Subcutaneous abdominal adipose tissue (tissue), 5 donors: ENCODE measurements around the gene ATXN7L3B.

ENCODE experiments used
- H3K27ac ChIP-seq: one replicate; pipeline ENCODE4 v1.7.0; 2013; ENCODE audit warnings: low read depth, mild to moderate bottlenecking, inconsistent platforms, low read length, moderate library complexity
- H3K27me3 ChIP-seq, 5 donors: one replicate each; pipeline ENCODE4 v1.7.0; 2013; ENCODE audit warnings: low read length in 5 of 5, inconsistent platforms in 1 of 5; ENCODE audit not compliant: control insufficient read depth in 5 of 5, insufficient read depth in 4 of 5
- H3K36me3 ChIP-seq, 5 donors: one replicate each; pipeline ENCODE4 v1.7.0; 2013; ENCODE audit warnings: low read length in 5 of 5; ENCODE audit not compliant: control insufficient read depth in 5 of 5, insufficient read depth in 5 of 5
- H3K4me1 ChIP-seq, 5 donors: one replicate each; pipeline ENCODE4 v1.7.0; 2013; ENCODE audit warnings: low read length in 5 of 5, mild to moderate bottlenecking in 3 of 5, moderate library complexity in 1 of 5; ENCODE audit not compliant: control insufficient read depth in 5 of 5, insufficient read depth in 5 of 5
- H3K4me3 ChIP-seq, 5 donors: one replicate each; pipeline ENCODE4 v1.7.0; 2013; ENCODE audit warnings: low read length in 5 of 5, low read depth in 1 of 5
- H3K9ac ChIP-seq, 5 donors: one replicate each; pipeline ENCODE4 v1.7.0; 2013; ENCODE audit warnings: low read length in 5 of 5, mild to moderate bottlenecking in 4 of 5, moderate library complexity in 3 of 5
- H3K9me3 ChIP-seq, 5 donors: one replicate each; pipeline ENCODE4 v1.7.0; 2013; ENCODE audit warnings: low read length in 5 of 5; ENCODE audit not compliant: control insufficient read depth in 5 of 5
- donor health status: healthy.
- donor health status: healthy.
- donor health status: healthy.
- donor health status: healthy.
- donor health status: healthy.

The ATXN7L3B gene

DNA sequence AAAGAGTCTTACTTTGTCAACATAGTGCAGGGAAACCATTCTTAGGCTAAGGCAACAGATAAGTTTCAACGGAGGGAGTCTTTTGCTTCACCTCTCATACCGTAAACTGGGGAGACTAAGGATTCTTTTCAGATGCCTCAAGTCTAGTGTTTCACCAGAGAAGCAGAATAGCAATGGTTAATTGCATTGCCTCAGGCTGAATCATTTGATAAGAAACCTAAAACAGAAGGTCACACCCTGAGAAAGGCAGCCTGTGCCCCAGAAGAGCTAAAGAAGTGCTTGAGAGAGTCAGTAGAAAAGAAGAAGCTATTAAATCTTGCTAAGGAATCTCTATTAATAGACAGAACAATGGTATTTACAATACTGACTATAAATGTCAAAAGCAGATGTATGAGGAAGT is 21.8 kb upstream of the ATXN7L3B start:
- Histone ChIP-seq H3K36me3 (no peaks in the 10 kb centered on the region), H3K9ac (no peak overlapping the region), H3K27me3 (peaks cover 0 to 2% (median 0%) of the 10 kb centered on the region in 5 donors), H3K4me3 (no peak overlapping the region), H3K4me1 (no peaks in the 10 kb centered on the region), H3K9me3 (no peaks in the 10 kb centered on the region), H3K27ac (no peak overlapping the region)

DNA sequence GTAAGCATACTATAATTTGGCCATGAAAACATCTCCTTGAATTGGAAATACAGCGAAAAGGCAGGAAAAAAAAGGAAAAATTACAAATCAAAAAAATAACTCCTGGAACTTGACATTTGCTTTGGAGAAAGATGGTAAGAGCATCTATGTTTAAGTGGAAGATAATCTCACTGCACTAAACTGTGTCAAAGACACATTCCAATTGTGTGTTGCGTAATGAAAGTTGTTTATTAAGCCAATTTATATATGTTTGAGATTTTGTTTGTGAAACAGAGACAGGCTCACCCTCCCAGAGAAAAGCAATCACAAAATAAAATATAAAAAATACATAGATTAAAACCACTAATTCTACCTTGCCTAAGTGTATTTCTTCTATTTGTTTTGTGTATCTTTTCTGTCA is 11.1 kb upstream of the ATXN7L3B start:
- Histone ChIP-seq H3K4me1 (no peaks in the 10 kb centered on the region), H3K4me3 (no peak overlapping the region), H3K9ac (no peak overlapping the region), H3K9me3 (no peaks in the 10 kb centered on the region), H3K36me3 (no peaks in the 10 kb centered on the region), H3K27me3 (no peaks in the 10 kb centered on the region), H3K27ac (no peak overlapping the region)

DNA sequence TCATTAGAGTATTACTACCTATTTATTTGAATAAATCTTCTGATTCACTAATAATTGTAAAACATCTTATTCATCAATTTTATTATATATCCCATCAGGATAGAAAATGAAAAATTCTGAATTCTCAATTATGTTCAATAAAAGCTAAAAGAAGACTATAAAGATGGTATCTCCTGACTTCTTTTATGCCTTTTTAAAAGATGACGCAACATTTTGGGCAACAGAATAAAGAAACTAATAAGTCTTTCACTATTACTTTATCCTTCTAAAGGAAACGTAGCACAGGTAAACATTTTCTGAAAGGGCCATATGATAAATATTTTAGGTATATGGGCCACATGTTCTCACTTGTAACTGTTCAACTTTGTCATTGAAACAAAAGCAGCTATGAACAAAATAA is 10.1 kb upstream of the ATXN7L3B start:
- H3K4me1 ChIP-seq, result no peaks in the 10 kb centered on the region
- no peaks in the 10 kb centered on the region for H3K27me3 ChIP-seq

DNA sequence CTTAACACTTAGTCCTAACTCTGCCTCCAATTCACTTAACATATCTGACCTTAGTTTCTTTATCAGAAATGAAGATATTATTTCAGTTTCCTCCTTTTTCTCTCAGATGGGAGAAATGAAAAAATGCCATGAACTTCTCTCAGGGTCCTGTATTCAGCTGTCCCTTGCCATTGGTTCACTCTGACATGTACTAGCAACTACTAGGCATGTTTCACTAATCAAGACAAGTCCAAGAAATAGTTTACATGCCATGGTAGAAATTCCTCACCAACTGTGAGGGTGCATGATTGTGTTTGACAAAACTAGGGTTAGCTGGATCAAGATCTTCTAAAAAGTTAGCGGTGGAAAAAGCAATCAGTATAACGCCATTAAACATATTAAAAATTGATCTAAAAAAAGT is 7.0 kb upstream of the ATXN7L3B start:
- Histone ChIP-seq H3K4me1 (no peaks in the 10 kb centered on the region), H3K27me3 (no peaks in the 10 kb centered on the region), H3K4me3 (no peak overlapping the region), H3K9me3 (no peaks in the 10 kb centered on the region), H3K27ac (no peak overlapping the region), H3K9ac (no peak overlapping the region), H3K36me3 (no peaks in the 10 kb centered on the region)

More for the DNA sequence above, 10.1 kb upstream of the ATXN7L3B start:
- no peak overlapping the region for H3K27ac ChIP-seq
- no peak overlapping the region for H3K9ac ChIP-seq
- H3K4me3 ChIP-seq, result no peak overlapping the region
- no peaks in the 10 kb centered on the region for H3K9me3 ChIP-seq
- no peaks in the 10 kb centered on the region for H3K36me3 ChIP-seq

DNA sequence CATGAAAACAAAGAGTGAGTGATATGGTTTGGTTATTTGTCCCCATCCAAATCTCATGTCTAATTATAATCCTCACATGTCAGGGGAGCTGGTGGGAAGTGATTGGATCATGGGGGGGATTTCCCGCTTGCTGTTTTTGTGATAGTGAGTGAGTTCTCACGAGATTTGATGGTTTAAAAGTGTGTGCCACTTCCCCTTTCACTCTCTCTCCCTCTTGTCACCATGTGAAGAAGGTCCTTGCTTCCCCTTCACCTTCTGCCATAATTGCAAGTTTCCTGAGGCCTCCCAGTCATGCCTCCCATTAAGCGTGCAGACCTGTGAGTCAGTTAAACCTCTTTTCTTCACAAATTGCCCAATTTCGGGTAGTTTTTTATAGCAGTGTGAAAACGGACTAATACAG is 2.1 kb upstream of the ATXN7L3B start:
- Histone ChIP-seq H3K4me1 (peaks cover 19 to 29% (median 24%) of the 10 kb centered on the region in 5 donors), H3K9me3 (no peaks in the 10 kb centered on the region), H3K27ac (no peak overlapping the region), H3K9ac (no peak overlapping the region), H3K4me3 (no peak overlapping the region), H3K36me3 (no peaks in the 10 kb centered on the region), H3K27me3 (no peaks in the 10 kb centered on the region)

DNA sequence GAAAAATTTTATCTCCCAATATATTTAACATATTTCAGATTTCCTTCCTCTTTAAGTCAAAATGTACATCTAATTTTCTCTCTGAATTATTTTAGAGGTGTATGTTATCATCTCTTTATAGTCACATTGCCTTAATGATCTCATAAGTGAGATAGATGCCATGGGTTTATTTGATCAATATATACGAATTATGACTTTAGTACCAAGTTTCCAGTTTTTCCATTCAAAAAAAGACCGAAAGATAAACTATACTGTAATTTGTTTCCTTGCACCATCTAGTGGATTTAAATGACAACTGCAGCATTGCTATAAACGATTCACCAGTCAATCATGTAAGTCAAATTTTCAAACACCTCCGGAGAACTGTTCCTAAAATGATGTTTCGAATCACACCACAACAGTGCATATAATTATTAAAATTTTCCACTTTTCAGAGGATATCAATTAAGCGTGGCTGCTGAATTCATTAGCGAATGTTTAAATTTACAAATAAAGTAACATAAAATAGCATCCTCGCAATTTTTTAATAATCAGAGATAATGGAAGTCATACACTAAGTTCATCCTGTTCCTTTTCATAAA is 419 bp upstream of the ATXN7L3B start:
- Histone ChIP-seq H3K36me3 (peaks cover 0 to 5% (median 4%) of the 10 kb centered on the region in 5 donors), H3K9me3 (no peaks in the 10 kb centered on the region), H3K4me3 (peak overlapping the region; percentile 84 to 99 (median 97)), H3K9ac (peak overlapping the region; percentile 10 to 100 (median 95)), H3K27me3 (no peaks in the 10 kb centered on the region), H3K27ac (peak overlapping the region; percentile 94), H3K4me1 (peaks cover 19 to 40% (median 35%) of the 10 kb centered on the region in 5 donors)

DNA sequence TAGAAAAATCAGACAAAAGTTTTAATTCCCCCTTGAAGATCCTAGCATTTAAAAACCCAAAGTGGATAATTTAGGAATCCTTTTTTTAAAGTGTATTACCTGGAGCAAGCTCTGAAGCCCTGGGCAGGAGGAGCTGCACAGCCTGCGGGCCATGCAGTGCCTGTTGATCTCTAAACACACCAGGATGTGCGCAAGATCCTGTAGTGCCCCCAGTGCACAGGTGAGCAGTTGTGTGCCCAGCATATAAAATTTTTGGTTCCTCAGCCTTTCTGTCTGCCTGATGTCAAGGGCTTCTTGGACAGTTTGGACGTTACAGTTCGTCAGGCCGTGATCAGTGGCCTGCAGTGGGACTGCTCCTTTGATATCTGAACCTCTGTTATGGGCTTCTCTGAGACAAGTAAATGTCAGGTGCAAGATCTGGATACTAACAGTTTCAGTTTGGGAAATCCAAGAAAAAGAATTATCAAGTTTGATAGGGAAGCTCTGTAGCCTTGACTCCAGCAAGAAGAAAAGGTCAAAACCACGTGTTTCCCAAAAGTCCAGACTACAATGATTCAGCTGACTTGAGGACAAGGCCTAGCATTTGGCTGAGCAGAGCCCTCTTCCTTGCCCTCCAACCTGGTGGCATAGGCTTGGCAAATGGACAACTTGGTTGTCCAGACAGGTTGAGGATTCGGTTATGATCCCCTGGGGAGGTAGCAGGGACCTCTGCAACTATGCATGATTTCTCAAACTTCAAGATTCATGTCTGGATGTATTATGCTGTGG is 1.0 kb downstream of the ATXN7L3B start:
- no peaks in the 10 kb centered on the region for H3K27me3 ChIP-seq
- H3K4me1 ChIP-seq, result peaks cover 19 to 40% (median 35%) of the 10 kb centered on the region in 5 donors
- H3K4me3 ChIP-seq, result peak overlapping the region; percentile 84 to 99 (median 97)
- H3K9me3 ChIP-seq, result no peaks in the 10 kb centered on the region
- H3K9ac ChIP-seq, result peak overlapping the region; percentile 92 to 100 (median 96)
- peak overlapping the region; percentile 94 for H3K27ac ChIP-seq
- H3K36me3 ChIP-seq, result peaks cover 0 to 6% (median 4%) of the 10 kb centered on the region in 5 donors

DNA sequence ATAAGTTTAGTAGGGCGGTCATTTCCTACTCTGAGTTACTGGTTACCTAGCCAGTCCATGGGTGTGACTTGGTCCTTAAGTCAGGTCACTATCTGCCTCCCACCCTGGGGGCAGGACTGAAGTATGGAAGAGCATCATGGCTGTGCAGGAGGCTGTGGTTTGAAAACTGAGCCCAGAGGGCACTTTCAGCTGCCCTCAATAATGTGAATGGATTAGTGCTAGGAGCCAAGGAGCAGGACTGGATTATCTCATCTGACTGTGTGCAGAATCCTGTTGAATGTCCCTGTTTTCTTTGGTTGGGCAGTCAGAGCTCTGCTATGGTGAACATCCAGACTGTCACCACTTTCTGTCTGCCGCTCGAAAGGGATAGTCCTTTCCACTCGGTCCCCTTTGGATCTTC is 1.6 kb downstream of the ATXN7L3B start:
- peak overlapping the region; percentile 84 to 99 (median 97) for H3K4me3 ChIP-seq

DNA sequence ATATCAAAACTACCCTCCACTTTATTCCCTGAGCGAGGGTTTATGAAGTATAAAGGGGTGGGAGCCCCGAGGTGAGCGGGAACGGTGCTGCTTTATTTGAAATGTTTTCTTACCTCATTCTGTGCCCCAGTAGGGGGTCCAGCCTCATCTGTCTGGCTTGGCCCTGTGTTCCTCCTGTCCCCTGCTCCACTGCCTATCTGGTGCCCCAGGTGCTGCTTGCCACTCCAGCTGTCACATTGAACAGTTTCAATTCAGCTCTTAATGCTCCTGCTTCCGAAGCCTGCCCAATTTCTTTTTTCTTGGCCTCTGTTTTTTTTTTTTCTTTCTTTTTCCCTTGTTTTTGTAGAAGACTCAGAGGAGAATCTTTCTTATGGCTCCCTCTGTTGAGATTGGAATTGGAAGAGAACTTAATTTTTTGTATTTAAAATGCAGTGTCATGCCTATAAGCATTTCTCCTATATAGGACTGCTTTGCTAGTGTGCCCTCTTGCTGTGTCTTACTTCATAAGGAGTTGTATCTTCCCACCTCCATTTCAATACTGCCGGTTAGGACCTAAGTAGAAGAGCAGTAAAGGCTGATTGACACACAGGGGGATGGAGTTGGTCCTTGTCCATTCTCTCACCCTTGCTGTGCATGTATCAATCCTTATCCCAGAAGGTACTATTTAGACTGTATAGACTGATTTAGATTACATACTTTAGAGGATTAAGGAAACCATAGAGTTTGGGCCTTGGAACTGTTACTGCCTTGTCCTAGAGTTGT is 2.3 kb downstream of the ATXN7L3B start:
- H3K4me3 ChIP-seq, result peak overlapping the region; percentile 84 to 99 (median 97)
- peak overlapping the region; percentile 32 for H3K27ac ChIP-seq
- peaks cover 0 to 7% (median 4%) of the 10 kb centered on the region in 5 donors for H3K36me3 ChIP-seq
- peaks cover 19 to 40% (median 35%) of the 10 kb centered on the region in 5 donors for H3K4me1 ChIP-seq
- H3K9ac ChIP-seq, result peak overlapping the region; percentile 13 to 100 (median 95)
- H3K27me3 ChIP-seq, result no peaks in the 10 kb centered on the region
- H3K9me3 ChIP-seq, result no peaks in the 10 kb centered on the region

More for the DNA sequence above, 1.6 kb downstream of the ATXN7L3B start:
- H3K9me3 ChIP-seq, result no peaks in the 10 kb centered on the region
- peak overlapping the region; percentile 19 for H3K27ac ChIP-seq
- H3K4me1 ChIP-seq, result peaks cover 19 to 40% (median 35%) of the 10 kb centered on the region in 5 donors
- H3K27me3 ChIP-seq, result no peaks in the 10 kb centered on the region
- H3K9ac ChIP-seq, result peak overlapping the region; percentile 13 to 100 (median 95)
- peaks cover 0 to 7% (median 4%) of the 10 kb centered on the region in 5 donors for H3K36me3 ChIP-seq
